HG03060 (cell line): ENCODE results near the gene CD81.

Experiments
- ATAC-seq: cut with Tn5 transposase; IDR thresholded peaks from one replicate; pipeline ENCODE4 v1.9.1; 2021; ENCODE audit warnings: low read depth, moderate number of reproducible peaks; ENCODE audit not compliant: unreplicated experiment

Gene CD81

GRCh38 chr11:2400762-2401435, 23.8 kb downstream of the CD81 start:
- ATAC-seq = peak; percentile 2

- ATAC-seq = no peak
These were observed 24.4 kb downstream of the CD81 start for GRCh38 chr11:2401436-2401984.

DNA sequence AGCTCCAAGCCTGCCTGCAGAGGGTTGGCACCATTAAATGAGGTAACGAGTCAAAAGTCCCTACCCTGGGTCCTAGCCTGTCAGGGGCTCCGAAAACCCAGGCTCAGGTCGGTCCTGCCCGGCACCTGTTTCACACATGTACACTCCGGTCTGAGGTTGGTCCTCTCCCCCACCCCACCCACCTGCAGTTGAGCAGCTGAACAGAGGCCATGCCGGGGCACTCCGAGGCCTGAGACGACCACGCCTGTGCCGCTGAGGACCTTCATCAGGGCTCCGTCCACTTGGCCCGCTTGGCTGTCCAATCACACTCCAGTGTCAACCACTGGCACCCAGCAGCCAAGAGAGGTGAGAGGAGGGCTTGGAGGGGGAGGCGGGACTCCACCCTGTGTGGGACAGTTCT, 25.0 kb downstream of the CD81 start:
- ATAC-seq = no peak

DNA sequence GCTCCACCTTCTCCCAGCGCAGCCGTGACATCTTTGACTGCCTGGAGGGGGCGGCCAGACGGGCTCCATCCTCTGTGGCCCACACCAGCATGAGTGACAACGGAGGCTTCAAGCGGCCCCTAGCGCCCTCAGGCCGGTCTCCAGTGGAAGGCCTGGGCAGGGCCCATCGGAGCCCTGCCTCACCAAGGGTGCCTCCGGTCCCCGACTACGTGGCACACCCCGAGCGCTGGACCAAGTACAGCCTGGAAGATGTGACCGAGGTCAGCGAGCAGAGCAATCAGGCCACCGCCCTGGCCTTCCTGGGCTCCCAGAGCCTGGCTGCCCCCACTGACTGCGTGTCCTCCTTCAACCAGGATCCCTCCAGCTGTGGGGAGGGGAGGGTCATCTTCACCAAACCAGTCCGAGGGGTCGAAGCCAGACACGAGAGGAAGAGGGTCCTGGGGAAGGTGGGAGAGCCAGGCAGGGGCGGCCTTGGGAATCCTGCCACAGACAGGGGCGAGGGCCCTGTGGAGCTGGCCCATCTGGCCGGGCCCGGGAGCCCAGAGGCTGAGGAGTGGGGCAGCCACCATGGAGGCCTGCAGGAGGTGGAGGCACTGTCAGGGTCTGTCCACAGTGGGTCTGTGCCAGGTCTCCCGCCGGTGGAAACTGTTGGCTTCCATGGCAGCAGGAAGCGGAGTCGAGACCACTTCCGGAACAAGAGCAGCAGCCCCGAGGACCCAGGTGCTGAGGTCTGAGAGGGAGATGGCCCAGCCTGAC, 26.0 kb downstream of the CD81 start:
- ATAC-seq = no peak

DNA sequence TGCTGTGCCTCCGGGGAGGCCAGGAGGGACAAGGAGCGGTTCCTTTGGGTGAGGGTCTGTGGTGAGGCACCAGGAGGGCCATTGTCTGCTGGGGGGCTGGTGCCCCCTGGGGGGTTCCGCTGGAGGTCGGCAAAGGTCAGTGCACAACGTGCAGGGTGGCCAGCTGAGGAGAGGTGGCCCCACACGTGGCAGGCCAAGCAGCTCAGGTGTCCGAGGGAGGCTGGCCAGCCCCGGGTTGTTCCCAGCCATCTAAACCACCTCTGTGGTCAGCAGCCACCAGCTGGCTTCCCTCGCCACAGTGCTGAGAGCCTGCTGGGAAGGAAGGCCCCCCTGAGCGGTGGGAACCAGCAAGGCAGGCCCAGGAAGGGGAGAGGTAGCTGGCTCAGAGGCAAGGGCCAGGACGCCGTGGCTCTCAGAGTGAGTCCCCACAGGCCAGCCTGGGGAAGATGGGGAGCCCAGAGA, 27.7 kb downstream of the CD81 start:
- no peak for ATAC-seq

DNA sequence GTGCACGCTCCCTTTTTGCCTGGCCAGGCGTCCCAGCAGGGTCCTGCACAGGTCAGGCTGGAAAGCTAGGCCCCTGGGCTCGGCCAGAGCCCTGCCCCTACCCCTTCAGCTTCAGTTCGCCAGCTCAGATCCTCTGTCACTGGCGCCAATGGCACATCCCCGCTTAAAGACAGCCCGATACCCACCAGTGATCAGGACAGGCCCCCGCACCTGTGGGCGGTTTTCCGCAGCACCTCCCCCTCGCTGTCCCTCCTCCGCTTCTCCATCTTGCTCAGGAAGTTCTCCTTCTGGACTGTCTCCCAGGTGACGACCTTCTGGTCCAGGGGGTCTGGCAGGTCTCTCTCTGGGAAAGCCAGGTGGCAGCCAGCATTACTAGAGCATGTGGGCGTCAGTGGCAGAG, 29.3 kb downstream of the CD81 start:
- no peak for ATAC-seq

- ATAC-seq = no peak
These were observed 29.8 kb downstream of the CD81 start for GRCh38 chr11:2406878-2407410.

DNA sequence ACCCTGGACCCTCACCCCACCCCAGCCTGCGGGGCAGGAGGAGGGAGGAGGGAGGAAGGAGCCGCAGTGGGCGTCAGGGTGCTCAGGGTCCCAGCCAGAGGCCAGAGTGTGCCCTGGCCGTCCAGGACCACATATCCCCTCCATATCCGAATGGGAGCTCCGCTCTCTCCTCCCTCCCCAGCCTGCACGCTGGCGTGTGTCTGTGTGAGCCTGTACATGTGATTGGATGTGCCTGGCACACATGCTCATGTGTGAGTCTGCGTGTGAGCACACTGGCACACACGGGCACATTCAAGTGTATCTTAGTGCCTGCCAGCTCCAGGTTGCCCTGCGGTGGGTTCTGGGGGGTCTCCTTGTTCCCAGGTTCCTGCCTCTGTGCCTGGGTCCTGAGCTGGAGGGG, 31.6 kb downstream of the CD81 start:
- no peak for ATAC-seq

DNA sequence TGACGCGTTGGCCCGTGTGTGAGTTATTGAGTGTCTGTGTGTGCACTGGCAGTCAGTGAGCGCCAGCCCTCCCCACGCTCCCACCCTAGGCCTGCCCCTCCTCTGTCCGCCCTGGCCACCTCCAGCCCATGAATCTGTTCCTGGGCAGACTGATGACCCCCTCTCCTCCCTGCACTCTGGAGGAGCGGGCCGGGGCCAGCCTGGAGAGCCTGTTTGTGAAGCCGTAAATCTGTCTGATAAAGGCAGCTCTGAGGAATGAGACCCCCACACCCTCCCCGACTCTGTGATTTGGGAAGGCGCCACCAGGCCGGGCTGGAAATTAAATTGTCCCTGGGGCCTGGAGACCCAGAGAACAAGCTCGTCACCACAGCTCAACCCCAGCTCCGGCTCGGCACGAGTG, 32.0 kb downstream of the CD81 start:
- ATAC-seq = no peak

DNA sequence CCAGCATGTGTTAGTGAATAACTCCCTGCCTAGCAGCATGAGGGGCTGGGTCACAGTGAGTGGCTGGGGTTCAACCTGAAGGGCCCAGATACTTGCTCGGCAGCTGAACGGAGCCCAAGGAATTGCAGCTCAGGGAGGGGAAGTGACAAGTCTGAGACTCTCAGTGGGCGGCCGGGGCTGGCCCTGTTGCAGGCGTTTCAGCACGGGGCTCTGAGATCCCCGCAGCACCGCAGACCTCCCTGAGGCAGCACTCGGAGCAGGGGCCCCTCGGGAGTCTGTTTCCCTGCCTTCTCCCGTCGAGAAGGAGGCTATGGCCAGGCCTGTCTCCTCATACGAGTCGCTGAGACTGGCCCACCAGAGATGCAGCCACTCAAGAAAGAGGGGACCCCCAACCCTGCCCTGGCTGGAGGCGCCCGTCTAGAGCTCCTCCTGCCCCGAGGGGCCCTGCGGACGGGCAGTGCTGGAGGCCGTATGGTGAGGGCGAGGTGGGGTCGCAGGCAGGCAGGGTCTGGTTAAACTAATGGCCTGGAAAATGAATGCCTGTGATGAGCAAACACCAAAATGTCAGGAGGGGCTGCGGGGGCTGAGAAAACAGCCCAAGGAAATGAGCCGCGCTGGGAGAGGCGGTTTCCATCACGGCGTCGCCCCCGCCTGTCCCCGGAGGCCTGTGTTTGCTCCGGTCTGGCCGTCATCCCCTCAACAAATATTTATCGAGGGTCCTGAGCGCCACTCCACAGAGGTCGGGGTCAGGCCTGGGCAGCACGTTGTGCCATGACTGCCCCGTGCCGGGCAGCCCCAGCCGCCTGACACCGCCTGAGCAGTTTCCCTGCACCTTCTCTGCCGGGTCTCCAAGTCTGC, 32.7 kb downstream of the CD81 start:
- ATAC-seq = no peak

- no peak for ATAC-seq
These were observed 33.5 kb downstream of the CD81 start for GRCh38 chr11:2410616-2411015.

DNA sequence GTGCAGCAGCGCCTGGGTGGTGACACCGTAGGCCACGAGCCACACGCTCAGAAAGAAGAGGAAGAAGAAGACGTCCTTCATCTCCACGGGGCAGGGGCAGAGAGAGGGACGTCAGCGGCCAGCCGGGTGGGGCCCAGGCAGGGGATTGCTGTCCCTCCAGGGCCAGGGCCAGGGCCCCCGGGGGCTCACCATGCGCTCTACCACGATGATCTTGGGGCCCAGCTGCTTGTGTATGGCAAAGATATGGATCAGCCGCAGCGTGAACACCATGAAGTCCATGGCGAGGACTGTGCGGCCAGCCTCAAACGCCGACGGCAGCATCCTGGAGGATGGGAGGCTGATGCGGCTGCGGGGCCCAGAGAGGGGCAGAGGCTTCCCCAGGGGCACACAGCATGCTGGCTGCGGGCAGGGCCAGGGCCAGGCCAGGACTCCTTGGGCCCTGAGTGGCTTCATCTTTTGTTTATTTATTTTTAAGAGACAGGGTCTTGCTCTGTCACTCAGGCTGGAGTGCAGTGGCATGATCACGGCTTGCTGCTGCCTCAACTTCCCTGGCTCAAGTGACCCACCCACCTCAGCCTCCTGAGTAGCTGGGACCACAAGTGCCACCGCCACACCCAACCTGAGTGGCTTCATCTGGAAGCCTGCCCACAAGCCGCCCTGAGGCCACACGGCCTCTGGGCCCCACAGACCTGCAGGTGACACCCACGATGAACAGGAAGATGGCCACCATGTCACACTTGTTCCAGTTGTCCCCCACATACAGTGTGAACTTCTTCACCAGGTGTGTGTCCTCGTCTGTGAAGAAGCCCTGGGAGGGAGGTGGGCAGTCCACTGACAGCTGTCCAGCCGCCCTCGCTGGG, 34.6 kb downstream of the CD81 start:
- no peak for ATAC-seq

- ATAC-seq = no peak
These were observed 35.2 kb downstream of the CD81 start for GRCh38 chr11:2412323-2412722.

DNA sequence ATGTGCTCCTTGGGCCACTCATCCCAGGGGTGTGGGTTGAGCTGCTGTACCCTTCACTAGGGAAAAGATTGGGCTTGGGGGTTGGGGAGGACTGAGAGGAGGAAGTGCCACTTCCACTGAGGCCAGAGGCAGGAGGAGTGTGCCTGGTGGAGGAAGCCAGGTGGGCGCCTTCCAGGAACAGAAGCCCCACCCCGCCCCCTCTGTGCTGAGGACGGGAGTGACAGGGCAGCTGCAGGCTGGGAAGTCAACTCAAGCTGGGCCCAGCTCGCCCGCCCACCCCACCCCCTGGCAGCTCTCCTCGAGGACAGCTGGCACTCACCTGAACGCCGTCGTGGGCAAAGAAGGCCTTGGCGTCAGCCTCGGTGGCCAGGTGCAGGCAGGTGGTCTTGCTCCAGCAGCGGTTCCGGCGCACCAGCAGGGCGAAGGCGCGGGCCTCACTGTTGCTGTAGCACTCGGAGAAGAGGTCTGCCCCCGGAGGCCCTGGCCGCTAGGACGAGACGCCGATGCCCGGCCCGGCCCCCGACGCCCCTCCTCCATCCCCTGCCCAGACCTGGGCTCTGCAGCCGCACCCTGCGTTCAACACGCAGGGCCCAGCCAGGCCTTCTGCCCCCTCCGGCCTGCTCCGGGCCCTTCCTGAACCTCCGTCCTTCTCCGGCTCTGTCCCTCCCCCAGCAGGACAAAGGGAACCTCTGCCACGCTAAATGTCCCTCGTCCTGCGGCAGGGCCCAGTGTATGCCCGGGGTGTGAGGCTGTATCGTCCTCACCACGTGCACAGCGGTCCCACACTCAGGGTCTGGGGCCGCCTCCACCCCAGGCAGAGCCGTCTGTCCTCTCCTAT, 36.9 kb downstream of the CD81 start:
- ATAC-seq = no peak

DNA sequence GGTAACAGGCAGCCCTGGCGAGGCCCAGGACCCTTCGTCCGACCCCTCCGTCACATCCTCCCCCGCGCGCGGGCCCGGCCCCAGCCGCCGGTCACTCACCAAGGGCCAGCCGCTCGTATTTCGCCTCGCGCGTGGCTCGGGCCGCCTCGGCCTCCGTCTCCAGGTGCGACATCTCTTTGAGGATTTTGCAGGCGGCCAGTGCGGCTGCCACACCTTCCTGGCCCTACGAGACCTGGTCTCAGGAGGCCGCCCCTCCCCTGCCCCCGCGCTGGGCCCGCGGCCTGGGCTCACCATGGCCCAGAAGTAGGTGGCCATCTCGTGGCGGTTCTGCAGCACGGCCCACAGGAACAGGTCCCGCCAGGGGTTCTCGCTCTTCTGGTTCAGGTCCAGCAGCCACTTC, 37.5 kb downstream of the CD81 start:
- no peak for ATAC-seq

DNA sequence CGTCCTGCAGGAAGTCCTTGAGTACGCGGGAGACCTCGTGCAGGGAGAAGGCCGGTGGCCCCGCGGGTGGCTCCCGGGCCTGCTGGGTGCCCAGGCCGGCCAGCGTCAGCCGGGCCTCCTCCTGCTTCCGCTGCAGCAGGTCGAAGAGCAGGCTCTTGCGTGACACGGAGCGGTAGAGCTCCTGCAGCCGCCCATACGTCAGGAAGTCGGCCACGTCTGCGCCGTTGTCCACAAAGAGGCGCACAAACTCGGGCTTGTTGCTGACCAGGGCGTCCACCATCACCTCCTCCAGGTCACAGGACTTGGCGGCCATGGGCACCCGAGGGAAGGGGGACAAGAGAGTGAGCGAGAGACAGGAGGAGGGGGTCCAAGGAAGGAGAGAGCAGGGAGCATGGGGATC, 38.1 kb downstream of the CD81 start:
- ATAC-seq = no peak

DNA sequence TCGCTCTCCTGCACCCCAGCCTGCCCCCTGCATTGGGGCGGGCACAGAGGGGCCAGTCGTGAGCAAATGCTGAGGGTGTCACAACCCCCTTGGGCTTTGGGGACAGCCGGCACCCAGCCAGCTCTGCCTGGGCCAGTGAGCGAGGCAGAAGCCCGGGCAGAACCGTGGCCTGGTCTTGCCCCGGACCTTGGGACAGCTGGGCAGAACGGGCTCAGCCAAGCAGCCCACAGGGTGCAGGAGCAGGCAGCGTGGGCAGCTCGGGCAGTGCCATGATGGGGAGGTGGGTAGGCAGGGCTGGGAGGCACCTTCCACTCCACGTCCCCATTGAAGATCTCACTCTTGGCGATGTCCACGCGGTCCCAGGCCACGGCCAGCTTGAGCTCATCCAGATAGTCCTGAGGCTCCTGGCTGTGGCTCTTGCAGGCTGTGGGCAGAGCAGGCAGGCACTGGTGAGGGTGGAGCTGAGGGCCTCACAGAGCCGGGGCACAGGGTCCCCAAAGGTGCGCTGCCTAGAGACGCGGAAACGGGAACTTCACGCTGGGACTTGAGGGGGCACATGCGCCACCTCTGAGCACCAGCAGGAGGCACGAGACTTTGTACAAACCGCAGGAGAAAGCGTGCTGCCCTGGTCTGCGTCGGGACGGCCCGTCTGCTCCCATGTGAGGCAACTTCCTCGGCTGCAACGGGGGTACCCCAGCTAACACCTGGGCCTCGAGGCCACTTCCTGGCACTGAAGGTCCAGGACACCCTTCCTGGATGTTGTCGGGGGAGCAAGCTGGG, 38.7 kb downstream of the CD81 start:
- ATAC-seq = no peak

DNA sequence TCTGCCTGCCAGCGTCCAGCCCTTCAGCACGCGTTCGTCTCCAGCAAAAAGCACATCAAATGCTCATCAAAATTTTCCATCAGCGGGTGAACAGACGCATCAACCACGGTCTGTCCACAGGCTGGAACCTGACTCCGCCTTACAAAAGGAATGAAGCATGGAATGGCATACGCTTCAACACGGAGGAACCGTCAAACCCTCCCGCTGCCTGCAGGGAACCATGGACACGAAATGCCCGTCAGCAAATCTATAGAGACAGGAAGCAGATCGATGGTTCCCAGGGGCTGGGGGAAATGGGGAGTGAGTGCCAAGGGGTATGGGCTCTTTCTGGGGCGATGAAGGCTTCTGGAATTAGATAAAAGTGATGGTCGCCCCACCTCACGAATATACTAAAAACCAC, 39.7 kb downstream of the CD81 start:
- ATAC-seq = no peak
